MM.1S (cell line): ENCODE results near the gene TBX1.

Experiments used
- CTCF ChIP-seq: fragments of 300-600 bp; sonication (generic); IDR thresholded peaks from 2 replicates; pipeline ENCODE4 v1.5.1; 2016; ENCODE audit warnings: antibody characterized with exemption, low read length, mixed read lengths
- EZH2 ChIP-seq: fragments of 300-600 bp; sonication (generic); optimal IDR thresholded peaks from 2 replicates; pipeline ENCODE3; 2017; ENCODE audit warnings: low read depth, mild to moderate bottlenecking, antibody characterized with exemption, low read length, mixed read lengths

- TF ChIP-seq CTCF (no peak), EZH2 (no peak)
These were observed 39.7 kb downstream of the TBX1 start for GRCh38 chr22:19800306-19800705.
